HepG2 (cell line): ENCODE data around the gene CDK7. TPM values are rescaled to one million over a fixed set of nuclear protein-coding genes. Genes with fewer than 3 reads are reported as not detected.
A peak's percentile ranks its signal among the peaks of the same experiment; 100 is the strongest.

Experiments
- ATF7 ChIP-seq, 2 experiments: fragments of 450-650 bp in 1 of 2; sonication (generic) in 1 of 2; formaldehyde crosslinking in 1 of 2; IDR thresholded peaks; 2 replicates each; pipeline versions ENCODE4 v1.4.0 to v1.6.1; 2016 to 2020; ENCODE audit warnings: antibody characterized with exemption in 1 of 2, mild to moderate bottlenecking in 1 of 2, missing genetic modification reagents in 1 of 2
- CENPX ChIP-seq: sonication (generic); formaldehyde crosslinking; IDR thresholded peaks from 2 replicates; pipeline ENCODE4 v1.9.0; 2021; ENCODE audit warnings: mild to moderate bottlenecking, missing genetic modification reagents, moderate library complexity
- GLI4 ChIP-seq: sonication (generic); formaldehyde crosslinking; IDR thresholded peaks from 2 replicates; pipeline ENCODE4 v1.5.1; 2020; ENCODE audit warnings: missing genetic modification reagents, mild to moderate bottlenecking, moderate library complexity, borderline replicate concordance
- HOXA5 ChIP-seq: sonication (generic); formaldehyde crosslinking; IDR thresholded peaks from 2 replicates; pipeline ENCODE4 v1.4.0; 2020; ENCODE audit warnings: missing genetic modification reagents
- KAT8 ChIP-seq: IDR thresholded peaks from 2 replicates; pipeline ENCODE4 v1.6.1; 2016; ENCODE audit warnings: missing genetic modification reagents, missing compliant biosample characterization
- KDM2A ChIP-seq: sonication (generic); formaldehyde crosslinking; IDR thresholded peaks from 2 replicates; pipeline ENCODE4 v1.4.0; 2020; ENCODE audit warnings: low read depth, missing genetic modification reagents, borderline replicate concordance
- KDM4B ChIP-seq: sonication (generic); formaldehyde crosslinking; IDR thresholded peaks from 2 replicates; pipeline ENCODE4 v1.4.0; 2020; ENCODE audit warnings: missing genetic modification reagents
- LBX2 ChIP-seq: sonication (generic); formaldehyde crosslinking; IDR thresholded peaks from 2 replicates; pipeline ENCODE4 v1.5.0; 2020; ENCODE audit warnings: missing genetic modification reagents, mild to moderate bottlenecking, borderline replicate concordance
- MEIS2 ChIP-seq: sonication (generic); formaldehyde crosslinking; IDR thresholded peaks from 2 replicates; pipeline ENCODE4 v1.9.0; 2021; ENCODE audit warnings: mild to moderate bottlenecking, missing genetic modification reagents
- PAF1 ChIP-seq: IDR thresholded peaks from 2 replicates; pipeline ENCODE4 v1.6.1; 2016; ENCODE audit warnings: missing genetic modification reagents, missing compliant biosample characterization
- RXRA ChIP-seq: sonication (generic); formaldehyde crosslinking; IDR thresholded peaks from 2 replicates; pipeline ENCODE4 v1.5.1; 2020; ENCODE audit warnings: missing genetic modification reagents
- TERF1 ChIP-seq: sonication (generic); formaldehyde crosslinking; IDR thresholded peaks from 2 replicates; pipeline ENCODE4 v1.8.0; 2022; ENCODE audit warnings: mild to moderate bottlenecking, missing genetic modification reagents, moderate library complexity
- TIGD3 ChIP-seq: sonication (generic); formaldehyde crosslinking; IDR thresholded peaks from 2 replicates; pipeline ENCODE4 v1.5.1; 2020; ENCODE audit warnings: mild to moderate bottlenecking, missing genetic modification reagents, borderline replicate concordance
- ZBTB26 ChIP-seq: IDR thresholded peaks from 2 replicates; pipeline ENCODE4 v1.6.1; 2016; ENCODE audit warnings: missing compliant biosample characterization, missing genetic modification reagents, borderline replicate concordance
- ZNF224 ChIP-seq: sonication (generic); formaldehyde crosslinking; IDR thresholded peaks from 2 replicates; pipeline ENCODE4 v1.5.0; 2020; ENCODE audit warnings: mild to moderate bottlenecking, missing genetic modification reagents
- ZNF274 ChIP-seq: sonication (generic); formaldehyde crosslinking; IDR thresholded peaks from 2 replicates; pipeline ENCODE4 v1.5.1; 2020; ENCODE audit warnings: mild to moderate bottlenecking, missing genetic modification reagents
- ZNF282 ChIP-seq: fragments of 450-650 bp; IDR thresholded peaks from 2 replicates; pipeline ENCODE4 v1.6.1; 2018; ENCODE audit not compliant: partially characterized antibody
- ZNF335 ChIP-seq: sonication (generic); formaldehyde crosslinking; IDR thresholded peaks from 2 replicates; pipeline ENCODE4 v1.4.0; 2020; ENCODE audit warnings: missing genetic modification reagents
- ZNF556 ChIP-seq: sonication (generic); formaldehyde crosslinking; IDR thresholded peaks from 2 replicates; pipeline ENCODE4 v1.4.0; 2020; ENCODE audit warnings: mild to moderate bottlenecking, missing genetic modification reagents, borderline replicate concordance
- ZNF564 ChIP-seq: sonication (generic); formaldehyde crosslinking; IDR thresholded peaks from 2 replicates; pipeline ENCODE4 v1.8.1; 2023; ENCODE audit warnings: mild to moderate bottlenecking, missing genetic modification reagents
- ZNF605 ChIP-seq: sonication (generic); formaldehyde crosslinking; IDR thresholded peaks from 2 replicates; pipeline ENCODE4 v1.8.0; 2022; ENCODE audit warnings: mild to moderate bottlenecking, missing genetic modification reagents
- ZNF740 ChIP-seq: sonication (generic); formaldehyde crosslinking; IDR thresholded peaks from 2 replicates; pipeline ENCODE4 v1.4.0; 2020; ENCODE audit warnings: missing genetic modification reagents
- ZSCAN20 ChIP-seq: sonication (generic); formaldehyde crosslinking; IDR thresholded peaks from 2 replicates; pipeline ENCODE4 v1.4.0; 2020; ENCODE audit warnings: missing genetic modification reagents, mild to moderate bottlenecking, borderline replicate concordance
- polyA plus RNA-seq, 8 experiments: library from polyadenylated mRNA; depleted of rRNA in 3 of 8; stranded (reverse) in 7 of 8; unstranded in 1 of 8; fragments of >200 nt; fragmentation: Illumina TruSeq in 4 of 8; extraction: Trizol in 4 of 8; gene quantifications; 2 replicates each; pipeline versions ENCODE4 v1.2.1 to v1.2.3, GENCODE V29; 2011 to 2016; ENCODE audit warnings: low read depth in 4 of 8, missing spikeins in 1 of 8, mixed read lengths in 1 of 8; ENCODE audit not compliant: insufficient read depth in 1 of 8
- total RNA-seq, 5 experiments: library from RNA; depleted of rRNA; stranded (reverse); fragments of >200 nt; fragmentation: Illumina TruSeq; extraction: Trizol; gene quantifications; 2 replicates each; pipeline ENCODE4 v1.2.3, GENCODE V29; 2016; ENCODE audit warnings: low read depth in 1 of 5

CDK7 gene
- total and polyA plus RNA-seq, 2 of the 13 experiments (the other 11 are each of a cell fraction or from before 2014, with no cell fraction given), result 41.2 to 54.9 TPM

GRCh38 chr5:69217548-69218526 is 16.8 kb upstream of the CDK7 start (continued):
- TF ChIP-seq KDM4B (CRISPR knock-in tag), result peak; percentile 78; the same call in 1 of the 2 replicates
- TF ChIP-seq LBX2, result no peak
- no peak for TF ChIP-seq ZNF740 (CRISPR knock-in tag)
- TF ChIP-seq TERF1 (CRISPR knock-in tag), result no peak
- TF ChIP-seq MEIS2 (CRISPR knock-in tag), result peak; percentile 41; the same call in 1 of the 2 replicates
- no peak for TF ChIP-seq ZNF282
- peak; percentile 92 for TF ChIP-seq KAT8 (CRISPR knock-in tag)
- no peak; the same call in 1 of the 2 replicates for TF ChIP-seq ZBTB26 (CRISPR knock-in tag)
- peak; percentile 92 for TF ChIP-seq KDM2A
- TF ChIP-seq TIGD3, result 0 out of 2 replicates have a peak, but pooled peaks have one; percentile 54
- no peak for TF ChIP-seq ZSCAN20 (CRISPR knock-in tag)
- TF ChIP-seq RXRA (CRISPR knock-in tag), result peak; percentile 88
- no peak for TF ChIP-seq PAF1 (CRISPR knock-in tag)
- peak; percentile 47 for TF ChIP-seq HOXA5 (CRISPR knock-in tag)
- TF ChIP-seq CENPX, result no peak
- peak; percentile 76; the same call in 1 of the 2 replicates for TF ChIP-seq ZNF274 (CRISPR knock-in tag)
- TF ChIP-seq ZNF224 (CRISPR knock-in tag), result peak; percentile 58; the same call in 1 of the 2 replicates
- peak; percentile 91; the same call in 1 of the 2 replicates for TF ChIP-seq GLI4 (CRISPR knock-in tag)
- no peak for TF ChIP-seq ATF7 (IDR thresholded peaks at IDR 0.05)
- TF ChIP-seq ATF7 (CRISPR knock-in tag; IDR thresholded peaks at IDR 0.05), result no peak
- TF ChIP-seq ZNF605 (CRISPR knock-in tag), result peak; percentile 97
- 0 out of 2 replicates have a peak, but pooled peaks have one; percentile 55 for TF ChIP-seq ZNF564
- TF ChIP-seq ZNF335 (CRISPR knock-in tag), result peak; percentile 74; the same call in 1 of the 2 replicates
- 0 out of 2 replicates have a peak, but pooled peaks have one; percentile 41 for TF ChIP-seq ZNF556 (CRISPR knock-in tag)
